GM19397 (cell line): ENCODE measurements around the gene CARD6.
"Not testable (repeated sequence)": the region's sequence is repeated elsewhere in the genome, so short reads cannot be mapped to it uniquely, and the experiment has no call there.

Experiments used
- ATAC-seq: cut with Tn5 transposase; IDR thresholded peaks from one replicate; pipeline ENCODE4 v1.9.1; 2021; ENCODE audit warnings: mild to moderate bottlenecking, moderate library complexity; ENCODE audit not compliant: unreplicated experiment

The CARD6 gene

DNA sequence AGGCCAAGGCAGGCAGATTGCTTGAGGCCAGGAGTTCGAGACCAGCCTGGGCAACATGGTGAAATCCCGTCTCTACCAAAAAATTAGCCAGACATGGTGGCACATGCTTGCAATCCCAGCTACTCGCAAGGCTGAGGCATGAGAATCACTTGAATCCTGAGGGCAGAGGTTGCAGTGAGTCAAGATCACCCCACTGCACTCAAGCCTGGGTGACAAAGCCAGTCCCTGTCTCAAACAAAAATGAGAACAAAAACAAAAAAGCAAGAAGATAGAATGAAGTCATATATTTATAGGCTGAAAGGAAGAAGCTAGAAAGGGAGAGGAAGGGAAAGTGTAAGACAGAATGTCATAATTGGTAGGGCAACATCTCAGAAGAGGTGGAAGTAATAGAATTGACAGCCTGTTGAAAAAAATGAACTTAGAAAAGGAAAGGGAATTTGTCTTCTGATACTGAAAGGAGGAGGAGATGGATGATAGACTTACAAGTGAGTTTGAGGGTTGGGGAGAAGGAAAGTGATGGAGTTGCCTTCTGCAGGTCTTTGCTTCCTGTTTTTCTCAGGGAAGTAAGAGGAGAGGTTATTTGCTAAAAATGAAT lies 32.2 kb downstream of the CARD6 start:
- no peak for ATAC-seq

GRCh38 chr5:40875958-40876357 lies 34.8 kb downstream of the CARD6 start:
- ATAC-seq, result no peak

DNA sequence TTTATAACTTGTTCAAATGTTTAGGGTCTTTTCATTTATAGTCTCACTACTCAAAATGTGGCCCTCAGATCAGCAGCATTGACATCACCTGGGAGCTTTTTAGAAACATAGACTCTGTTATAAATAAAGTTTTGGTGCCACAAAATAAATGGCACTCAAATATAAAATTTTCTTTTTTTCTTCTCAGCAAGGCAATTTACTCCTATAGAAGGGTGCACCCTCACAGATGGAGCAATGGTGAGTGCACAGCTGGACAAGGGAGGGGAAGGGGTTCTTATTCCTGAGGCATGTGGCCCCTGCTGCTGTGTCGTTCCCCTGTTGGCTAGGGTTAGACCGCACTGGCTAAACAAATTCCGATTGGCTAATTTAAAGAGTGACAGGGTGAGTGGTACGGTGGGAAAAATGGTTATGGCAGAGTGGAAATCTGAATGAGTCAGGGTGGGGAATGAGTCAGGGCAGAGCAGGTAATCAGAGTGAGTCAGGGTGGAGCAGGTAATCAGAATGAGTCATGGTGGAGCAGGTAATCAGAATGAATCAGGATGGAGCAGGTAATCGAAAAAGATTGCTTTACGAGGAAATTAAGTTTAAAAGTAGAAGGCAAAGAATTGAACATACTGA lies 36.3 kb downstream of the CARD6 start:
- ATAC-seq, result no peak

GRCh38 chr5:40879163-40879942 lies 38.2 kb downstream of the CARD6 start:
- no peak for ATAC-seq

- no peak for ATAC-seq
Observed at GRCh38 chr5:40882291-40882690, 41.1 kb downstream of the CARD6 start.

DNA sequence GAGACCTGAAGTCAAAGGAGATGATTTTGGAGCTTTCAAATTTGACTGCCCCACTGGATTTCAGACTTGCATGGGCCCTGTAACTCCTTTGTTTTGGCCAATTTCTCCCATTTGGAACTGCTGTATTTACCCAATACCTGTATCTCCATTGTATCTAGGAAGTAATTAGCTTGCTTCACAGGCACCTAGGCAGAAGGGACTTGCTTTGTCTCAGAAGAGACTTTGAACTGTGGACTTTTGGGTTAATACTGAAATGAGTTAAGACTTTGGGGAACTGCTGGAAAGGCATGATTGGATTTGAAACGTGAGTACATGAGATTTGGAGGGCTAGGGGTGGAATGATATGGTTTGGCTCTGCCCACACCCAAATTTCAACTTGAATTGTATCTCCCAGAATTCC lies 41.9 kb downstream of the CARD6 start:
- not testable (repeated sequence) for ATAC-seq

GRCh38 chr5:40895440-40896425 lies 54.6 kb downstream of the CARD6 start:
- ATAC-seq, result not testable (repeated sequence)

GRCh38 chr5:40904205-40904993 lies 63.2 kb downstream of the CARD6 start:
- peak; percentile 85 for ATAC-seq

GRCh38 chr5:40904994-40905306 lies 63.8 kb downstream of the CARD6 start:
- no peak for ATAC-seq

DNA sequence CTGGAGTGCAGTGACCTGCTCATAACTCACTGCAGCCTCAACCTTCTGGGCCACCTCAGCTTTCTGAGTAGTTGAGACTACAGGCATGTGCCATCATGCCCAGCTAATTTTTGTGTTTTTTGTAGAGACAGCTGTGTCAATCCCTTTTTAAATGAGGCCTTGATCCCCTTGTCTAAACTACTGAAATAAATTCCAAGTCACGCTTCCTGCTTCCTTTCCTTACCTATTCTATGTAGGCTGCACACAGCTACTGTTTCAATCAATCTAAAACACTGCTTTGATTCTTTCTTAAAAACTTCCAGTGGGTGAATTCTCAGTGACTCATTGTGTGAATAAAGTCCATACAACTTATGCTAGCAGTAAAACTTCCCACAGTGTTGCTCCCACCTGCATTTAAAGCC lies 65.2 kb downstream of the CARD6 start:
- ATAC-seq, result no peak

DNA sequence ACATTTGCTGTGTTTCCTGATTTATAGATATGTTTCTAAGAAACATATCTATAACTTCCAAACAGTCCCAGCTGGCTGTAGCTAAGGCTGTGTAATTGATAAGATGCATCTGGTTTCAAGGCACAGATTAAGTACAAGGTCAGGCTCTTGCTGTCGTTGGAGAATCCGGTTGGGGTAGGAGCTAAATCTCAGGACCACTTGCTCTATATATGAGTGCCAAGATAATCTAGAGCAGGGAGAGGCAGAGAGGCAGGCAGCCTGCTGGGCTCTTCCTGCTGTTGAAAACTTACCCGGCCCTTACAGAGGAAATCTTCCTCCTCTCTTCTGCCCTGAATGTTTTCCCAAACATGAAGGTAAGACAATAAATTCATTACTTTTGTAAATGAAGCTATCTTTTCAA lies 68.1 kb downstream of the CARD6 start, which contains the start of gene C7:
Gene C7, plus strand, starts transcription at position 234 of the 400 bp plus-strand sequence. Its CDS starts 114 bp downstream, at position 348.
- ATAC-seq, result no peak

GRCh38 chr5:40909723-40910122 lies 68.6 kb downstream of the CARD6 start:
- ATAC-seq, result no peak
